ENCODE data around the gene GREB1.

Gene GREB1

DNA sequence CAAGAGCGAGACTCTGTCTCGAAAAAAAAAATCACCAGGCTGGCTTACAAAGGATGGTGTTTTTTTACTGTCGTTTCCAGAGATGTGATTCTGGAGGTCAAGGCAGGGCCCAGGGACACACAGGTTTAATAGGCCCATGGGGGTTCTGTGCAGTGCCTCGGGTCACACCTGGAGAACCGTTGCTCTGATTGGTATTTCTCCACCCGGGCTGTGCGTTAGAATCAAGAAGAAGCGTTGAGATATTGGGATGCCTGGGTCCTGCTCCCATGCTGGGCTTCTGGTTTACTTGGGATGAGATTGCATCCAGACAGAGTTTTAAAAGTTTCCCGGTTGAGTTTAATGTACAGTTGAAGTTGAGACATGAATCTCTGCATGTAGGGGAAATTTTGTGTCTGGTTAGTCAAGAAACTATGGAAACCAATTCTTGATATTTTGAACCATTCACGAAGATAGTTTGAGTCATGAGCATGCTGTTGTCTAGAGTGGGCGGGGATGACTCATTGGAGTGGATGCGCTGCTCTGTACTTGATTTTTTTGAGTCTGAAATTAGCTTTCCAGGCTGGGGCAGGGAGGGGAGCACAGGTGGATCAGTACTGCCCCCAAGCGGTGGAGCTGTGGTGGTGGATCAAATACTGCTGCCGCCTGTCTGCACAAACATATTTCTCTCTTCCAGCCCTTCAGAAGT is 50.1 kb downstream of the GREB1 start:
- H3K4me3 ChIP-seq (ENCODE audit: low read length) = no peak overlapping the region
- DNase-seq (ENCODE audit: low read depth) = peak; percentile 84

DNA sequence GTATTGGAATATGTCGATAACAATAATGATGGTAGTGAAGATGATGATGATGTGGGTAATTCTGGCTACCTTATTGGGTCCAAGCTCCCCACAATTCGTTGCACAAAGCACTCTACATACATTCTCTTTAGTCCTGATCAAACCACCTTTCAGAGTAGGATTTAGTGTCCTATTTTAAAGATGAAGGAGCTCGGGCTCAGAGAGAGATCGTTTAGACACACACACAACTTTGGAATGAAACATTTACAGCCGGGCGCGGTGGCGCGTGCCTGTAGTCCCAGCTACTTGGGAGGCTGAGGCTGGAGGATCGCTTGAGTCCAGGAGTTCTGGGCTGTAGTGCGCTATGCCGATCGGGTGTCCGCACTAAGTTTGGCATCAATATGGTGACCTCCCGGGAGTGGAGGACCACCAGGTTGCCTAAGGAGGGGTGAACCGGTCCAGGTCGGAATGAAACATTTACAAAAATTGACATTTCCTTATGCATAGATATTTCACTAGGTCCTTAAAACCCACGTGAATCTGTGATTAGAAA is 50.7 kb downstream of the GREB1 start:
- no peak for DNase-seq (ENCODE audit: low read depth)
- TF ChIP-seq, protein P1, sequence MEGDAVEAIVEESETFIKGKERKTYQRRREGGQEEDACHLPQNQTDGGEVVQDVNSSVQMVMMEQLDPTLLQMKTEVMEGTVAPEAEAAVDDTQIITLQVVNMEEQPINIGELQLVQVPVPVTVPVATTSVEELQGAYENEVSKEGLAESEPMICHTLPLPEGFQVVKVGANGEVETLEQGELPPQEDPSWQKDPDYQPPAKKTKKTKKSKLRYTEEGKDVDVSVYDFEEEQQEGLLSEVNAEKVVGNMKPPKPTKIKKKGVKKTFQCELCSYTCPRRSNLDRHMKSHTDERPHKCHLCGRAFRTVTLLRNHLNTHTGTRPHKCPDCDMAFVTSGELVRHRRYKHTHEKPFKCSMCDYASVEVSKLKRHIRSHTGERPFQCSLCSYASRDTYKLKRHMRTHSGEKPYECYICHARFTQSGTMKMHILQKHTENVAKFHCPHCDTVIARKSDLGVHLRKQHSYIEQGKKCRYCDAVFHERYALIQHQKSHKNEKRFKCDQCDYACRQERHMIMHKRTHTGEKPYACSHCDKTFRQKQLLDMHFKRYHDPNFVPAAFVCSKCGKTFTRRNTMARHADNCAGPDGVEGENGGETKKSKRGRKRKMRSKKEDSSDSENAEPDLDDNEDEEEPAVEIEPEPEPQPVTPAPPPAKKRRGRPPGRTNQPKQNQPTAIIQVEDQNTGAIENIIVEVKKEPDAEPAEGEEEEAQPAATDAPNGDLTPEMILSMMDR (IDR thresholded peaks at IDR 0.05; ENCODE audit: insufficient read depth, low read depth, low read length, missing control alignments) = no peak
- no peak overlapping the region for H3K4me3 ChIP-seq (ENCODE audit: low read length)

More for the DNA sequence above, 50.1 kb downstream of the GREB1 start:
- TF ChIP-seq, protein P1 (IDR thresholded peaks at IDR 0.05; ENCODE audit: insufficient read depth, low read depth, low read length, missing control alignments) = peak; percentile 81

DNA sequence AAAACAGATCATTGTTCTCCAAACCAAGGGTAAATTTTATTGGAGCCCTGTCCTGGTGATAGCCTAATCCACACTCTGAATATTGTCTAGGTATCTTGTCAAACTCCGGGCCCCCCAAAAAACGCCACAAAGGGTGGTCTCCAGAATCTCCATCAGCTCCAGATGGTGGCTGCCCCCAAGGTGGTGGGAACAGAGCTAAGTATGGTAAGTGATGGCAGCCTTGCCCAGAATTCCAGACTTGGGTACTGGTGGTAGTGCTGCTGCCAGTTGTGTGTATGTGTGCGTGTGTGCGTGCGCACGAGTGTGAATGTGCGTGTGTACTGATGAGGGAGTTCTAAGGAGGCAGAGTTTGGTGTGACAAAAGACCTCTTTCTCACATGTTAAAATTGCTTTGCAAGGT is 51.2 kb downstream of the GREB1 start:
- TF ChIP-seq, protein P1 (IDR thresholded peaks at IDR 0.05; ENCODE audit: insufficient read depth, low read depth, low read length, missing control alignments) = no peak
- no peak overlapping the region for H3K4me3 ChIP-seq (ENCODE audit: low read length)
- no peak for DNase-seq (ENCODE audit: low read depth)

DNA sequence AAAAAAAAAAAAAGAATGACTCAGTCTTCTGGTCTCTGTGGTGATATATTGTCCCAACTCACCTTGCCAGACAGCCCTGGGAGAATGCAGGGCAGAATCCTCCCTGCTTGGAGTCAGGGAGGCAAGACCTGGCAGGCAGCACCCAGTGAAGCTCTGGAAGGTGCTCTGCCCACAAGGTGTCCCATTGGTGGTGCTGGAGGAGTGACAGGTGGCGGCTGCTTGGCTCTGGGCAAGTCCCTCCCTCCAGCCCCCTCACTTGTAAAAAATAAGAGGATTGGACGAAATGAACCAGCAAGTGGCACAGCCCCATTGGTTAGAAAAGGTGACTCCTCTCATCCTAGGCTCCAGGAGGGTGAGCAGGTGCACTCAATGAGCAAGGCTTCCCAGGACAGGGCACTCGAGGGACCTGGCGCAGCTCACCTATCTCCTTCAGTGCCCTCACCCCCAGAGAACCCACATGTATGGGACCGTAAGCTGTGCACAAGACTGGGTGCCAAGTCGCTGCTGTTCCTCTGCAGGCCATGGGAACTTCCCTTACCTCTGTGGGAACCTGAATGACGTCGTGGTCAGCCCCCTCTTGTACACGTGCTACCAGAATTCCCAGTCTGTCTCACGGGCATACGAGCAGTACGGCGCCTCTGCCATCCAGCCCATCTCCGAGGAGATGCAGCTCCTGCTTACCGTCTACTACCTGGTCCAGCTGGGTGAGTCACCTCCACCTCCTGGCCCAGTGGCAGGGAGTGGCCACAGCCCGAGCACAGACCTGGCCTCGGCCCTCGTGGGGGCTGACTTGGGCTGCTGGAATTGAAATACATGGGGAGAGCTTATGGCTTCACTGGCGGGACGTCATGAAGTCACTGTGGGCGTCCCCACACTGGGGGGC is 54.6 kb downstream of the GREB1 start:
- DNase-seq (ENCODE audit: low read depth) = peak; percentile 15
- TF ChIP-seq, protein P1 (IDR thresholded peaks at IDR 0.05; ENCODE audit: insufficient read depth, low read depth, low read length, missing control alignments) = no peak
- no peak overlapping the region for H3K4me3 ChIP-seq (ENCODE audit: low read length)

DNA sequence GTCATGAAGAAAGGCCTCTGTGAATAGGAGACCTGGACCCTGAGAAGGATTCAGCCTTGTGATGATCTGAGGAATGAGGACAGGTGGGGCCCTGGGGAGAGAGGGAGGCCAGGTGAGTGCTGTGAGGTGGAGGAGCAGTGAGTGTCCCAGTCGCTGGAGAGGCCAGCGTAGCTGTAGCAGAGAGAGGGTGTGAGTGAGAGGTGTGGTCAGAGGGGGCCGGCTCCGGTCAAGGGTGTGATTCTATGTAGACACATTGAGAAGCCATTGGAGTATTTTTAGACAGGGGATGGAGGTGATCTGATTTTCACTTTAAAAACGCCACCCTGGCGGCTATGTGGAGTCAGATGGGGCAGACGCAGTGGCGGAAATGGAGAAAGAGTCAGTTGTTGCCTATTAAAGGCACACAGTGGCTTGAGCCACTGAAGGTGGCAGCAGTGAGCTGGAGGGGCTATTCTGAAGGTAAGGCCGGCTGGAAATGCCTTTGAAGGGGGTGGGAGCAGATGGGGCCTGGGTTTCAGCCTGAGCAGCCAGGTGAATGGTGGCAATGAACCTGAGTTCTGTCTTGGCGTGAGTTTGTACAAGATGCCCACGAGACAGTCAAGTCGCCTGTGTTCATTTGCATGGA is 55.6 kb downstream of the GREB1 start:
- TF ChIP-seq, protein P1 (IDR thresholded peaks at IDR 0.05; ENCODE audit: insufficient read depth, low read depth, low read length, missing control alignments) = no peak
- DNase-seq (ENCODE audit: low read depth) = no peak

DNA sequence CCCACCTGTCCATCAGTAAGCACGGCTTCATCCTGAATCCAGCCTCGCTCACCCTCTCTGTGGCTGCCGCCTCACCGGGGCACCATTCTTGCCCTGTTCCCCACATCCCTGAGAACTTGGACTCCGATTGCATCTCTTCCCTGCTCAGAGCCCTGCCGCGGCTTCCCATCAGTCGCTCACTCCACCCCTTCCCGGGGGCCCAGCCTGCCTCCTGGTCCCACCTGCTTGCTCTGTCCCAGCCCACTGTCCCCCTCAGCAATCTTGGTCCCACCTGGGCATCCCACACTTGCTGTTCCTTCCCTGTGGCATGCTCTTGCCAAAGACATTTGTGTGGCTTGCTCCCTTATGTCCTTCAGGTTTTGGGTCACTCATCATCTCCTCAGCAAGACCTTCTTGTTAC is 56.3 kb downstream of the GREB1 start:
- no peak for DNase-seq (ENCODE audit: low read depth)
- TF ChIP-seq, protein P1 (IDR thresholded peaks at IDR 0.05; ENCODE audit: insufficient read depth, low read depth, low read length, missing control alignments) = no peak
- no peak overlapping the region for H3K4me3 ChIP-seq (ENCODE audit: low read length)

More for the DNA sequence above, 55.6 kb downstream of the GREB1 start:
- H3K4me3 ChIP-seq (ENCODE audit: low read length) = no peak overlapping the region
